ENCODE measurements around the gene PC. TPM values are rescaled to one million over a fixed set of nuclear protein-coding genes. Genes with fewer than 3 reads are reported as not detected.

The PC gene
- polyA plus RNA-seq, 1 donor (not counting 4 experiments of a cell fraction or from before 2014, with no cell fraction given) = 13.3 TPM

DNA sequence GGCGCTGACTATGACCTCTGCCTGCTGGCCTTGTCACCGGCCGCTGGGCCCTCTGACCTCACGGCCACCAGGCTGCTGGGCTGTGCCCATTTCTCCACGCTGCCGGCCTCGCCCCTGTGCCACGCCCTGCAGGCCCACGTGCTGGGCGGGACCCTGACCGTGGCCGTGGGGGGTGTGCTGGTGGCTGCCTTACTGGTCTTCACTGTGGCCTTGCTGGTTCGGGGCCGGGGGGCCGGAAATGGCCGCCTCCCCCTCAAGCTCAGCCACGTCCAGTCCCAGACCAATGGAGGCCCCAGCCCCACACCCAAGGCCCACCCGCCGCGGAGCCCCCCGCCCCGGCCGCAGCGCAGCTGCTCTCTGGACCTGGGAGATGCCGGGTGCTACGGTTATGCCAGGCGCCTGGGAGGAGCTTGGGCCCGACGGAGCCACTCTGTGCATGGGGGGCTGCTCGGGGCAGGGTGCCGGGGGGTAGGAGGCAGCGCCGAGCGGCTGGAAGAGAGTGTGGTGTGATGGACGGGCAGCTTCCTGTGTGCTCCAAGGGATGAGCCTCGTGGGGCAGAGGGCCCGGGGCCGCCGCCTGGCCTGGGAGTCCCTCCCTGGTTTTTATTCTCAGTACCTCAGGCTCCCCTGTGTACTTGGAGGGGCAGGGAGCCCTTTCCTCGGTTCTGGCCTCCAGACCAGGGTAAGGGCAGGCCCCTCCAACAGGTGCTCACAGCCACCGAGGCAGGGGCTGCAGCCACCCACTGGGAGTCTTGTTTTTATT lies 98.3 kb downstream of the PC start:
- H3K4me2 ChIP-seq (ENCODE audit: control insufficient read depth, extremely low read depth, insufficient read depth, low read depth, low read length) = no peak overlapping the region

DNA sequence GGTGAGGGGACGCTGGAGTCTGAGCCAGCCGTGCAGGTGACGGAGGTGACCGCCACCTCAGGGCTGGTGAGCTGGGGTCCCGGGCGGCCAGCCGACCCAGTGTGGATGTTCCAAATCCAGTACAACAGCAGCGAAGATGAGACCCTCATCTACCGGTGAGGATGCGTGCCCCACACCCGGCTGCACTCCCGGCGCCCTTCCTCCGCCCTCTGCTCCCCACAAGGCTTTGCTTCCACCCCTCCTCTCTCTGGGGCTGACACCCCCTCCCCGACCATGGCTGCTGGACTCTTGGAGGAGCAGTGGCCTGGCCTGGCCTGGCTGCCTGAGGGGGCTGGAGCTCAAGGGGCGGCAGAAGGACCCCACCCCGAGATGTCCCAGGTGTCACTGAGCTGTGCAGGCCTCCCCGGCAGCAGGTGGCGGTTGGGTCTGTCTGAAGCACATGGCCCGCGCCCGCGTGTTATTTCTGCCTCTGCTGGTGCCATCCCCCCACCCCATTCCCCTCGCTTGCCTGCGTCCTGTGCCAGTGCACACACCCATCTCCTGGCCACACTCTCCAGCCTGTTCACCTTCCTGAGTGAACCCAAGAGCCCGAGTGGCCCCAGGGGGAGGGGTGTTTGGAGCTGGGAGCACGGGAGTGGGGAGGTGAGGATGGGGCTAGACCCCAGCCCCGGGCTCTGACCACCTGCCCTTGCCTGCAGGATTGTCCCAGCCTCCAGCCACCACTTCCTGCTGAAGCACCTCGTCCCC lies 99.1 kb downstream of the PC start:
- Histone ChIP-seq H3K4me1 (ENCODE audit: control insufficient read depth, extremely low read depth, insufficient read depth, low read length) (peaks cover 15% of the 10 kb centered on the region), H3K79me2 (ENCODE audit: control insufficient read depth, insufficient read depth, low read length) (no peaks in the 10 kb centered on the region), H3K4me3 (ENCODE audit: control insufficient read depth in 2 of 3, extremely low read depth in 1 of 3, insufficient read depth in 2 of 3, low read depth in 1 of 3, low read length in 3 of 3) (no peak overlapping the region), H3K4me2 (ENCODE audit: control insufficient read depth, extremely low read depth, insufficient read depth, low read depth, low read length) (no peak overlapping the region), H4K20me1 (ENCODE audit: control insufficient read depth, extremely low read depth, insufficient read depth, low read length) (peaks cover 1% of the 10 kb centered on the region), H3K36me3 (ENCODE audit: control insufficient read depth in 2 of 2, extremely low read depth in 1 of 2, insufficient read depth in 2 of 2, low read length in 2 of 2) (peaks cover 0 to 6% of the 10 kb centered on the region in 2 experiments), H3K9me3 (ENCODE audit: control insufficient read depth, low read depth, low read length) (no peaks in the 10 kb centered on the region), H3K27ac (ENCODE audit: control insufficient read depth, insufficient read depth, low read length) (no peak overlapping the region), H2AFZ (ENCODE audit: control insufficient read depth, low read length) (no peak overlapping the region), H3K27me3 (ENCODE audit: control insufficient read depth, extremely low read depth, insufficient read depth, low read length) (no peaks in the 10 kb centered on the region), H3K9me1 (ENCODE audit: control insufficient read depth, extremely low read depth, insufficient read depth, low read length) (no peaks in the 10 kb centered on the region), H3K9ac (ENCODE audit: control insufficient read depth, extremely low read depth, insufficient read depth, low read length) (no peak overlapping the region)
- TF ChIP-seq CTCF (optimal IDR thresholded peaks at IDR 0.05 in 1 of 3, IDR thresholded peaks at IDR 0.05 in 1 of 3, conservative IDR thresholded peaks at IDR 0.05 in 1 of 3; ENCODE audit: extremely low read depth in 1 of 3, insufficient read depth in 2 of 3, low read length in 3 of 3) (no peak), EZH2 (IDR thresholded peaks at IDR 0.05; ENCODE audit: low read length) (no peak)
- dilution Hi-C loops (cut with MboI; ENCODE audit: extremely low pct_ligation_motif_present, low sequenced_read_pairs) = no loop called here
- DNase-seq (ENCODE audit: low read depth, low spot score) (no peak), FAIRE-seq (no peak)

More for the DNA sequence above, 98.3 kb downstream of the PC start:
- no peaks in the 10 kb centered on the region for H3K79me2 ChIP-seq (ENCODE audit: control insufficient read depth, insufficient read depth, low read length)
- H3K27ac ChIP-seq (ENCODE audit: control insufficient read depth, insufficient read depth, low read length) = no peak overlapping the region
- no peaks in the 10 kb centered on the region for H3K9me1 ChIP-seq (ENCODE audit: control insufficient read depth, extremely low read depth, insufficient read depth, low read length)
- no peak overlapping the region for H3K9ac ChIP-seq (ENCODE audit: control insufficient read depth, extremely low read depth, insufficient read depth, low read length)
- TF ChIP-seq CTCF (optimal IDR thresholded peaks at IDR 0.05 in 1 of 3, IDR thresholded peaks at IDR 0.05 in 1 of 3, conservative IDR thresholded peaks at IDR 0.05 in 1 of 3; ENCODE audit: extremely low read depth in 1 of 3, insufficient read depth in 2 of 3, low read length in 3 of 3) = no peak
- TF ChIP-seq EZH2 (IDR thresholded peaks at IDR 0.05; ENCODE audit: low read length) = no peak
- H3K36me3 ChIP-seq (ENCODE audit: control insufficient read depth in 2 of 2, extremely low read depth in 1 of 2, insufficient read depth in 2 of 2, low read length in 2 of 2) = peaks cover 0 to 6% of the 10 kb centered on the region in 2 experiments
- peaks cover 6% of the 10 kb centered on the region for H4K20me1 ChIP-seq (ENCODE audit: control insufficient read depth, extremely low read depth, insufficient read depth, low read length)
- H2AFZ ChIP-seq (ENCODE audit: control insufficient read depth, low read length) = no peak overlapping the region
- H3K4me3 ChIP-seq (ENCODE audit: control insufficient read depth in 2 of 3, extremely low read depth in 1 of 3, insufficient read depth in 2 of 3, low read depth in 1 of 3, low read length in 3 of 3) = no peak overlapping the region
- dilution Hi-C loops (cut with MboI; ENCODE audit: extremely low pct_ligation_motif_present, low sequenced_read_pairs) = no loop called here
- no peaks in the 10 kb centered on the region for H3K27me3 ChIP-seq (ENCODE audit: control insufficient read depth, extremely low read depth, insufficient read depth, low read length)
- FAIRE-seq (no peak), DNase-seq (ENCODE audit: low read depth, low spot score) (no peak)
- peaks cover 21% of the 10 kb centered on the region for H3K4me1 ChIP-seq (ENCODE audit: control insufficient read depth, extremely low read depth, insufficient read depth, low read length)
- H3K9me3 ChIP-seq (ENCODE audit: control insufficient read depth, low read depth, low read length) = no peaks in the 10 kb centered on the region
